ENCODE data around the gene PGLYRP2.
A peak's percentile ranks its signal among the peaks of the same experiment; 100 is the strongest.

PGLYRP2 gene

DNA sequence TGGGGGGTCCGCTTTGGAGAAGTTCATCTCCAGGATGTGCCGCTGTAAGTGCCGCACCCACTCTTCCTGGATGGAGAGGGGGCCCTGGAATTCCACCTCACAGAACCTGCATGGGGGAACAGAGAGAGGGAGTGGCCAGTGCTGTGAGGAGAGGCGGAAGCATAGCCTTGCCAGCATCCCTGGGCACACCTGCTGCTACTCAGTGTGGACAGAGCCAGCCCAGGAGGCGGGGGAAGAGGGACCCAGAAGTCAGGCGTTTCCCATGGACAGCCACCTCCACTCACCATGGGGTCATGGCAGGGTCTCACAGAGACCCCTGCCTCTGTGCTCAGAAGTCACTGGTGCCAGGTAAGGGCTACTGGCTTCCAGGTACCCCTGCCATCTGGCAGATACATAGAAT is 56.2 kb downstream of the PGLYRP2 start:
- no peak for DNase-seq (ENCODE audit: low read depth)
- TF ChIP-seq, protein P1, sequence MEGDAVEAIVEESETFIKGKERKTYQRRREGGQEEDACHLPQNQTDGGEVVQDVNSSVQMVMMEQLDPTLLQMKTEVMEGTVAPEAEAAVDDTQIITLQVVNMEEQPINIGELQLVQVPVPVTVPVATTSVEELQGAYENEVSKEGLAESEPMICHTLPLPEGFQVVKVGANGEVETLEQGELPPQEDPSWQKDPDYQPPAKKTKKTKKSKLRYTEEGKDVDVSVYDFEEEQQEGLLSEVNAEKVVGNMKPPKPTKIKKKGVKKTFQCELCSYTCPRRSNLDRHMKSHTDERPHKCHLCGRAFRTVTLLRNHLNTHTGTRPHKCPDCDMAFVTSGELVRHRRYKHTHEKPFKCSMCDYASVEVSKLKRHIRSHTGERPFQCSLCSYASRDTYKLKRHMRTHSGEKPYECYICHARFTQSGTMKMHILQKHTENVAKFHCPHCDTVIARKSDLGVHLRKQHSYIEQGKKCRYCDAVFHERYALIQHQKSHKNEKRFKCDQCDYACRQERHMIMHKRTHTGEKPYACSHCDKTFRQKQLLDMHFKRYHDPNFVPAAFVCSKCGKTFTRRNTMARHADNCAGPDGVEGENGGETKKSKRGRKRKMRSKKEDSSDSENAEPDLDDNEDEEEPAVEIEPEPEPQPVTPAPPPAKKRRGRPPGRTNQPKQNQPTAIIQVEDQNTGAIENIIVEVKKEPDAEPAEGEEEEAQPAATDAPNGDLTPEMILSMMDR (IDR thresholded peaks at IDR 0.05; ENCODE audit: low read depth, low read length, missing control alignments) = no peak
- H3K4me3 ChIP-seq (ENCODE audit: low read depth, low read length) = no peak overlapping the region

DNA sequence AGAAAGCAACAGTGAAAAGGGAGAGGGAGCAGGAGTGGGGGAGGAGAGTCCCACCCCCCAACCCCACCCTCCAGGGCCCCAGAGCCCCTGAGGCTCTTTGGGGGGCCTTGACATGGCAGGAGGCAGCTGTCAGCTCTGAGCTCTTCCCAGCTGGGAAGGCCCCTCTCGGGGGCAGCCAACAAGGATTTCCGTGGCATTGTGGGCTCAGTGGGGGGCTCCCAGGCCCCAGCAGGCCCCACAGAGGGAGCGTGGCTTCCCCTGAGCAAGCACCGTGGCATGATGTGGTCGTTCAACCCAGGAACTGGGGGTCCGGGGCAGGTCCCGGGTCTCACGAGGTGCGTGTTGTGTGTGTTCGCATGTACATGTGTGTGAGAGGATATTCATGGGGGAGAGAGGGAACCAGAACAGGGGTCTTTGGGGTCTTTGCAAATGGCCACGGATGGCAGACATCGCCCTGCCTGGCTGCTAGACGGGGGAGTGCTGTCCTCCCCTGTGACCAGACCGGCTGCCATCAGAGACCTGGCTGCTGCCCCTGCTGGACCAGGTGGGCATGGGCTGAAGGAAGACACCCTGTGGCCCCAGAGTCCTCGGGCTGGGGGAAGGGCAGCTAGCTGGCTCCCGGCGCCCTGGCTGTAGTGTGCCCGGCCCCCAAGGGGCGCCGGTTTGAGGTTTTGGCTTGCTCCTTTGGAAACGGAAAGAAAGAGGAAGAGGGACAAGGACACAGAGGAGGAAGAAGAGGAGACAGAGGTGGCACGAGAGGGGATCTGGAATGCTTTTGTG is 56.8 kb downstream of the PGLYRP2 start:
- DNase-seq (ENCODE audit: low read depth) = no peak
- TF ChIP-seq, protein P1 (IDR thresholded peaks at IDR 0.05; ENCODE audit: low read depth, low read length, missing control alignments) = no peak
- no peak overlapping the region for H3K4me3 ChIP-seq (ENCODE audit: low read depth, low read length)

DNA sequence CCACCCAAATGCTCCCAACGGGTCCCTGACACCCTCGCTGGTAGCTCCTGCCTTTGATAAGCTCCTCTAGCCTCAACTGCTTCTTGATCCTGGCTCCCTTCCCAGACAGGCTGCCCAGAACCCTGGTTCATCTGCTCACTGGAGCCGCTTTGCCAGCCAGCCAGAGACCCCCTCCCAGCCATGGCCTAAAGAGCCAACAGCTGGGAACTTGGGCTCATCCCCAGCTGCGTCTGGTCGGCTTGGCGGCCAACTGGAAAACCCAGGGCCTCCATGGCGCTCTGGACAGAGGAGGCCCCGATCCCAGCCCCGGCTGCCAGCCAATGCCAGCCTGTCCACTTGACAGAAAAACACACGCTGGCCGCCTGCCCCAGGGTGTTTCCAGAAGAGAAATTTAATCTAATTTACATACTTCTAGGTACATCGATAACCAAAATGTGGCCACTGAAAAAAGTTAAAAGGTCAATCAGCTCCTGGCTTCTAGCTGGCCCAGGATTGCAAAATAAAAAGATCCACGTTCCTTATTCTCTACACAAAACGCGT is 57.5 kb downstream of the PGLYRP2 start:
- TF ChIP-seq, protein P1 (IDR thresholded peaks at IDR 0.05; ENCODE audit: low read depth, low read length, missing control alignments) = no peak
- no peak overlapping the region for H3K4me3 ChIP-seq (ENCODE audit: low read depth, low read length)
- no peak for DNase-seq (ENCODE audit: low read depth)

DNA sequence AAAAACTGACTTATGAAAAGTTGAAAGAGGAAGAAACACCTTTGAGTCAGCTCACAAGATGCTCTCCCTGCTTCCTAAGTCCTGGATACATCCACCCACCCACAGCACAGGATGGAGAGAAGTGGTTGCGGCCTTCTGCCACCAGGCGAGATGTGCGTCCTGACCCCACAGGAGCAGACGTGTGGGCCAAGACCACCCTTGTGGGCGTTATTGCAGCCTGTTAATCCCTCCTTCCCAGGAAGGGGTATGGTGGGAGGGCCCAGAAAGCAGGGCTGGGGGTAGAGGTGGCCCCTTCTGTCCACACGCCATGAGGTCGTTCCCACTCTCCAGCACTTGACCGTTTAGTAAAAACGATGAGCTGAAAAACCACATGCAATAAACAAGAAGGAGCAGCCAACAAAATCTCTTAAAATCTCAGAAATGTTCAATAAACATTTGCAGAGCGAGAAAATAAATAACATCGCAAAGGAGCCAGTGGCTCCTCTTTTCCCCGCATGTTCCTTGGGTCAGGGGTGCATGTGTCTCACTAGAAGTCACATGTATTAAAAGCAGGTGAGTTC is 58.1 kb downstream of the PGLYRP2 start:
- TF ChIP-seq, protein P1 (IDR thresholded peaks at IDR 0.05; ENCODE audit: low read depth, low read length, missing control alignments) = no peak
- DNase-seq (ENCODE audit: low read depth) = no peak

DNA sequence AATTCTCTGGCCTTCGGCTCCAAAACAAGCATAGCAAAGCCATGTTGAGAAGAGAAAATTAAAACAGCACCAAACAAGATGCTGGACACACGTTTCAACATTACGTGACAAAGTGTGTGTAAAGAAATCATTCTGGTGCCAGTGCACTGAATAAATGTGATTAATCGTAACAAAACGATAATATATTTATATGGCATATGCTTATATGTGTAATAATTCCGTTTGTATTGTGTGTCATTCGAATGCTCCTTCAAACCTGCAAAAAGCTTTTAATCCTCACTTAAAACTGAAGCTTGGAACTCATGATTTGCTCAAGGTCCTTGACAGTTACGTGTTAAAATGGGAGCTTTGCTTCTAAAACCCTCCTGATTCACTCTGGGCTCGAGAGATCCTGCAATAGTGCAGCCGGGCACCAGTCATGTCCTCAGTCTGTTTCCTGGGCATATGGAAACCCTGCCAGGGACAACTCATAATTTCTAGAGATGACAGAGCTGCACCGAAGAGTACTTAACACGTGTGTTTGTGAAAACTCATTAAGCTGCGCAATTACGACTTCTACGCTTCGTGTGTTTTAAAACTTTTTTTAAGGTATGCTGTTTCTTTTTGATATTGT is 59.8 kb downstream of the PGLYRP2 start:
- DNase-seq (ENCODE audit: low read depth) = no peak
- TF ChIP-seq, protein P1 (IDR thresholded peaks at IDR 0.05; ENCODE audit: low read depth, low read length, missing control alignments) = no peak
- H3K4me3 ChIP-seq (ENCODE audit: low read depth, low read length) = peak overlapping the region; percentile 35; the same call in 1 of the 2 replicates

More for the DNA sequence above, 58.1 kb downstream of the PGLYRP2 start:
- no peak overlapping the region for H3K4me3 ChIP-seq (ENCODE audit: low read depth, low read length)
